22Rv1 (cell line): ENCODE data around the gene GPHN.
"Not testable (repeated sequence)": the region's sequence is repeated elsewhere in the genome, so short reads cannot be mapped to it uniquely, and the experiment has no call there.

Experiments used
- H3K27ac ChIP-seq: fragments of 450-650 bp; 2 replicates; pipeline ENCODE4 v1.5.1; 2017
- CTCF ChIP-seq: fragments of 450-650 bp; IDR thresholded peaks from 2 replicates; pipeline ENCODE4 v1.5.1; 2017; ENCODE audit warnings: mild to moderate bottlenecking
- ZFX ChIP-seq: fragments of 450-650 bp; IDR thresholded peaks from 2 replicates; pipeline ENCODE4 v1.6.1; 2017; ENCODE audit warnings: antibody characterized with exemption, borderline replicate concordance

Gene GPHN

GRCh38 chr14:66501592-66501991 is 6.4 kb upstream of the GPHN start:
- no peak for TF ChIP-seq CTCF
- TF ChIP-seq ZFX: no peak

GRCh38 chr14:66502836-66503235 is 5.1 kb upstream of the GPHN start:
- H3K27ac ChIP-seq: not testable (repeated sequence)

More at GRCh38 chr14:66501592-66501991, 6.4 kb upstream of the GPHN start:
- no peak overlapping the region for H3K27ac ChIP-seq

- TF ChIP-seq CTCF (no peak), ZFX (no peak)
- no peak overlapping the region for H3K27ac ChIP-seq
Measured at GRCh38 chr14:66503532-66503931, 4.4 kb upstream of the GPHN start.

- peak overlapping the region; percentile 96 for H3K27ac ChIP-seq
- TF ChIP-seq CTCF (no peak), ZFX (no peak)
Measured at GRCh38 chr14:66507181-66507721, 696 bp upstream of the GPHN start.

- no peak for TF ChIP-seq ZFX
- TF ChIP-seq CTCF: no peak
- H3K27ac ChIP-seq: peak overlapping the region; percentile 96
Measured at GRCh38 chr14:66508547-66508845, 549 bp downstream of the GPHN start.

- TF ChIP-seq ZFX (no peak), CTCF (no peak)
Measured at GRCh38 chr14:66508846-66509621, 1.1 kb downstream of the GPHN start.

GRCh38 chr14:66509874-66510273 is 1.9 kb downstream of the GPHN start:
- H3K27ac ChIP-seq: no peak overlapping the region
- TF ChIP-seq CTCF (no peak), ZFX (no peak)

More at GRCh38 chr14:66508846-66509621, 1.1 kb downstream of the GPHN start:
- H3K27ac ChIP-seq: peak overlapping the region; percentile 96
